HG02623 (cell line): ENCODE measurements around the gene RPL36A.
A peak's percentile ranks its signal among the peaks of the same experiment; 100 is the strongest.

Experiments
- ATAC-seq: cut with Tn5 transposase; IDR thresholded peaks from one replicate; pipeline ENCODE4 v1.9.1; 2021; ENCODE audit warnings: moderate library complexity; ENCODE audit not compliant: unreplicated experiment

RPL36A gene

GRCh38 chrX:101430457-101431078, 39.8 kb downstream of the RPL36A start:
- peak; percentile 92 for ATAC-seq

DNA sequence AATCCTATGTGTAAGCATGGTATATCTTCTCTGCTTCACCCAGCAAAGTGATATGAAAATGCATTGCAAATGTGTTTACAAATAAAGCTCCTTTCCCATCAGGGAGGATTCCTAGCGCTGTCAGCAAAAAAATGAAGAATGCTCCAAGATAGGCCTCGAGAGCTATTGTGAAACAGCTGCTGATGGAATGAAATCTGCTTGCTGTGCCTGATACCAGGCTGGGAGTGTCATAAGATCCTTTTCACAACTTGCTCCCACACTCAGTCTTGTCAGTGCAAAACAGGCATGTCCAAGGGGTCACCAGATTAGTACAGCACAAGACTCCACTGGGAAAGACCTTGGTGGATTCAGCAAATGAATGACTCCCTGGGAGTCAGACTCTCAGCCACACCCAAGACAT, 51.3 kb downstream of the RPL36A start:
- no peak for ATAC-seq
